Loucy (cell line): ENCODE results near the gene NEO1.

Source experiments
- EZH2phosphoT487 ChIP-seq: fragments of 200-600 bp; IDR thresholded peaks from 2 replicates; pipeline ENCODE4 v1.6.1; 2018; ENCODE audit warnings: antibody characterized with exemption, mild to moderate bottlenecking, moderate library complexity, borderline replicate concordance
- TF ChIP-seq, protein P1 (sequence below): fragments of 200-600 bp; sonication (generic); conservative IDR thresholded peaks from 2 replicates; pipeline ENCODE4 v1.5.1; 2014; ENCODE audit warnings: mild to moderate bottlenecking, antibody characterized with exemption, low read length

DNA sequence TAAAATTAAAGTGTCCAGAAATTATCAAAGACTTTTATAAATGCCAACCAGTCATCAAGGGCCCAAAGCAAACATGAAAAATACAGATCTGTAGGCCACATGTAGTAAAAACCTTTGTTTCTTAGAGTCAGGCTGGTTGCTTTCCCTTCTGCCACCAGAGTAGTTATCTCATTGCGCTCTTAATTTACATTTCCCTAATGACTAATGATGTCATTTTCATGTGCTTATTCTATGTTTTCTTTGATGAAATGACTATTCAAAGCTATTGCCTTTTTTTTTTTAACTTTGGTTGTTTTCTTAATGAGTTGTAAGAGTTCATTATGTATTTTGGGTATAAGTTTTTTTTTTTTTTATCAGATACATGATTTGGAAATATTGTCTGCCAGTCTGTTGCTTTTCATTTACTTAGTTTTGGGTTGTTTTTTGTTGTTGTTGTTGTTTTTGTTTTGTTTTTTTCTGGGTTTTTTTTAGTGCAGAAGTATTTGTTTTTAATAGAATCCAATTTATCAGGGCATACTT is 175.9 kb downstream of the NEO1 start:
- no peak for TF ChIP-seq EZH2phosphoT487
- TF ChIP-seq, protein P1, sequence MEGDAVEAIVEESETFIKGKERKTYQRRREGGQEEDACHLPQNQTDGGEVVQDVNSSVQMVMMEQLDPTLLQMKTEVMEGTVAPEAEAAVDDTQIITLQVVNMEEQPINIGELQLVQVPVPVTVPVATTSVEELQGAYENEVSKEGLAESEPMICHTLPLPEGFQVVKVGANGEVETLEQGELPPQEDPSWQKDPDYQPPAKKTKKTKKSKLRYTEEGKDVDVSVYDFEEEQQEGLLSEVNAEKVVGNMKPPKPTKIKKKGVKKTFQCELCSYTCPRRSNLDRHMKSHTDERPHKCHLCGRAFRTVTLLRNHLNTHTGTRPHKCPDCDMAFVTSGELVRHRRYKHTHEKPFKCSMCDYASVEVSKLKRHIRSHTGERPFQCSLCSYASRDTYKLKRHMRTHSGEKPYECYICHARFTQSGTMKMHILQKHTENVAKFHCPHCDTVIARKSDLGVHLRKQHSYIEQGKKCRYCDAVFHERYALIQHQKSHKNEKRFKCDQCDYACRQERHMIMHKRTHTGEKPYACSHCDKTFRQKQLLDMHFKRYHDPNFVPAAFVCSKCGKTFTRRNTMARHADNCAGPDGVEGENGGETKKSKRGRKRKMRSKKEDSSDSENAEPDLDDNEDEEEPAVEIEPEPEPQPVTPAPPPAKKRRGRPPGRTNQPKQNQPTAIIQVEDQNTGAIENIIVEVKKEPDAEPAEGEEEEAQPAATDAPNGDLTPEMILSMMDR: no peak
